ENCODE data around the gene MRPS12.
"Not testable (repeated sequence)": the region's sequence is repeated elsewhere in the genome, so short reads cannot be mapped to it uniquely, and the experiment has no call there.

The MRPS12 gene

DNA sequence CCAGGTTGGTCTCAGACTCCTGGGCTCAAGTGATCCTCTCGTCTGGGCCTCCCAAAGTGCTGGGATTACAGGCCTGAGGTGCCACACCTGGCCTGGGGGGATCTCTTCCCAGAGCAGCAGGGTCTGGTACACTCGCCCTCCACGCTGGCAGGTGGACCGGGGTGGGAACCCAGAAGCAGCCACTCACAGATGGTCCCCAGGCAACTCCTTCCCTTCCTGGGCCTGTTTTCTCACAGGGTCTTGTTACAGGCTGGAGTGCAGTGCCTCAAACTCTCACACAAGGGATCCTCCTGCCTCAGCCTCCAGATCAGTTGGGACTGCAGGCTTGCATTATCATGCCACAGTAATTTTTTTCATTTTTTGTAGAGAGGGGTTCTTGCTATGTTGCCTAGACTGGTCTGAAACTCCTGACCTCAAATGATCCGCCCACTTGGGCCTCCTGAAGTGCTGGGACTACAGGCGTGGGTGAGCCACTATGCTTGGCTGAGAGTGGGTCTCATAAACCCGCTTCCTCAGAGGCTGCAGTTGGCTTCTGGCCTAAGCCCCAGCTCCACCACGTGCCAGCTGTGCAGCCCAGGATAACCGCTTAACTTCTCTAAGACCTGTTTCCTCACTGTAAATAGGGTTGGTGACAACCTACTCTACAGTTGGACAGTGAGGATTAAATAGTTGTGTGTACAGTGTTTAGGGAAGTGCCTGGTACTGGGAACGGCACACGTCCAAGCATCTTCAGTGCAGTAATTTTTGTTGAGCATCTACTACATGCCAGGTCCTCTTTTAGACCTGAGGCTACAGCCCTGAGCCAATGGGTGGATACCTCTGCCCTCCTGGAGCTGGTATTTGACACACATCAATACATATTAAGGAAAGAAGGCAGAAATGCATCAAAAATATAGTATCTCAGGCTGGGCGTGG, 17.9 kb upstream of the MRPS12 start:
- DNase-seq = no peak

DNA sequence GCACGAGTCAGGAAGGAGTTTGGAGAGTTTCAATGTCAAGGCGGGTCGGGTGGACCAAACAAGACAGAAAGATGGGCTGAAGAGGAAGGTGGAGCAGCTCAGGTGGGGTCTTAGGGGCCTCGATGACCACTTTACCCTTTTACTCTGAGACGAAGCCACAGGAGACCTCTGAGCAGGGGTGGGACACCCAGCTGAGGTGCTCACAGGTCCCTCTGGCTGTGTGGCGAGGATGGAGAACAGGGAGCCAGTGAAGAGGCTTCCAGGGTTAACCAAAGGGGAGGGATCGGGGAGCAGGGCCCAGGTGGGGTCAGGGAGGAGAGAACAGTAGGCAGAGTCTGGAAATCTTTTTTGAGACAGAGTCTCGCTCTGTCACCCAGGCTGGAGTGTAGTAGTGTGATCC, 16.8 kb upstream of the MRPS12 start:
- no peak for DNase-seq

DNA sequence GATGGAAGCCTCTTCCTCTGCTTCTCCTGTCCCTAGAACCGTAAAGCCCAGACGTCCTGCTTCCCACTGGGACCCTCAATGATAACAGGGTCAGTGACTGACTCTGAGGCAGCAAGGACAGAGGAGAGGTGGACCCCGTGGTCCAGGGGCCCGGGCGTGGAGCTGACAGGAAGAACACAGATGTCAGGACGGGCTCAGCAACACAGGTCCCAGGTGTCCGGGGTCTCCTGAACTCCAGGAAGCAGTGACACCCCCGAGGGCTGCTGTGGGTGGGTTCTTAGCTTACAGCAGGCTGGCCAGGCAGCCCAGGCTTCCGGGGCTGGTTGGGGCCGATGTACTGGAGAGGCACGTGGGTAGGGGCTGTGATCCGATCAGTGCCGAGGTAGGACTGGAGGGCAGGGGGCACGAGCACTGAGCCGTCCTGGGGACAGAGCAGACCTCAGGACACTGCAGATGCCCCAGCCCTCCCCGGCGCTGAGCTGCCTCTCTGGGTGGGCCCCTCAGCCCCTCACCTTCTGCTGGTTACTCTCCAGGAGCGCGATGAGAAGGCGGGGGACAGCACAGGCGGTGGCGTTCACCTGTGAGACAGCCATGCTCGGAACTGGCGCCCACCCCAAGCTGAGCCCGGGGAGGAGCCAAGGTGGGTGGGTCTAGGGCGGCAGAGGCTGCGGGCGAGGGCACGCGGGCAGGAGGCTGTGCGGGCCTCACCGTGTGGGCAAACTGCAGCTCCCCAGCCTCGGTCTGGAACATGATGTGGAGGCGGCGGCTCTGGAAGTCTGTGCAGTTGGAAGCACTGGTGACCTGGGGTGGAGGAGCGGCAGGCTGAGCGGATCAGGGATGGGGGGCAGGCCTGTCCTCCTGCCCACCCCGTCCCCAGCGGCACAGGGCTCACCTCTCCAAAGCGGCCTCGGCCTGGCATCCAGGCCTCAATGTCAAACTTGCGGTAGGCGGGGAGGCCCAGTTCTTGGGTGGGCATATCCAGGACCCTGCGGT, 15.1 kb upstream of the MRPS12 start:
- no peak for DNase-seq

DNA sequence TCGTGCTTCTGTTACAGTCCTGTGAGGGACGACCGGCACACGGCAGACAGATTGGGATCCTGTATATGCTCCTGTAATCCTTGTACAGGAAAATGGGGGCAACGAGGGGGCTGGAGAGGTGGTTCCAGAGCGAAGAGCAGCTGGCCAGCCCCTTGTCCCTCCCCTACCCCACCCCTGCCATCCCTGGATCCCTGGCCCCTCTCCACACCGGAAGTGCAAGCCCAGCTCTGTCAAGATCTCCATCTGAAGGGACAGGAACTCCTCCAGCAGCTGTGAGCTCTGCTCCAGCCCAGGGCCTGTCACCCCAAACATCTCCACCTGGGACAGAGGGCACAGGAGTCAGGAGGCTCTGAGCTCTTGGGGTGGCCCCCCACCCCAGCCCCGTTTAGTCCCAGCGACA, 13.2 kb upstream of the MRPS12 start:
- DNase-seq = no peak

DNA sequence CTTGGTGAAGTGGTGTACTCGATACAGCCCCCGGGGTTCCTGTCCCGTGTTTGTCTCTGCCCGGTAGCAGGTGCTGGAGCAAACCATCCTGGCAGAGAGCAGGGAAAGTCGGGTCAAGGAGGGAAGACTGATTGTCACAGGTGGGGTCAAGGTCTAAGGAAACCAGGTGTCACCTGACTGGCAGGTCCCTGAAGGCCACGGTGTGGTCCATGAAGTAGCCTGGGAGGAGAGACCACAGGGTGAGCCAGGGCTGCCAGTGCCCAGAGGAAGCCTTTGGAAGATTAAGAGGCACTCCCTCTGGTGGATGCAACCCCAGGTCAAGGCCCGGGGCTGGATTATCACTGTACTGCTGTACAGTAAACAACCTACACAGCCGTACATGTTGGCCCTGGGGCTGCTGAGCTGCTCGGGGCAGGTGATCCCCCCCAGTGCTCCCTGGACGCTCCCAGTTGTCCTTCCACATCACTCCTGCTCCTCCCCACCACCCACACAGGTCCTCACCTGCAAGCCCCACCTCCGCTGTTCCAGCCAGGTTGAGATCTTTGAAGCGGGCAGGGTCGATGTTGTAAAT, 12.7 kb upstream of the MRPS12 start:
- DNase-seq = no peak

DNA sequence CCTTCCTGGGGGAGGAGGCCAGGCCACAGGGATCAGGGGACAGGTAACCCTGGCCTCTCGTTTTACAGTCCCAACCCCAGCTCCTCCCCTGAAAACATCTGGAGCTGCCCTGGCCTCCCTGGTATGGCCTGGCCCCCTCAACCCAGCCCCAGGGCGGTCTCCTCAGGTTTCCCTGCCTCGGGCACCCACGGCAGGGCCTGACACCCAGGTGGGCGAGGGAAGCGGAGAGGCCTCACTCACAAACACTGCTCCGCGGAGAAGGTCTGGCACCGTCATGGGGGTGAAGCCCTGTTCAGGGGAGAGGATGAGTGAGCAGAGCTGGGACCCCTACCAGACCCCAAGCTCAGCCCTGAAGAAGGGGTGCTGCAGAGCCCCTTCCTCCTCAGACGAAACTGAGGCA, 12.2 kb upstream of the MRPS12 start:
- DNase-seq = no peak

DNA sequence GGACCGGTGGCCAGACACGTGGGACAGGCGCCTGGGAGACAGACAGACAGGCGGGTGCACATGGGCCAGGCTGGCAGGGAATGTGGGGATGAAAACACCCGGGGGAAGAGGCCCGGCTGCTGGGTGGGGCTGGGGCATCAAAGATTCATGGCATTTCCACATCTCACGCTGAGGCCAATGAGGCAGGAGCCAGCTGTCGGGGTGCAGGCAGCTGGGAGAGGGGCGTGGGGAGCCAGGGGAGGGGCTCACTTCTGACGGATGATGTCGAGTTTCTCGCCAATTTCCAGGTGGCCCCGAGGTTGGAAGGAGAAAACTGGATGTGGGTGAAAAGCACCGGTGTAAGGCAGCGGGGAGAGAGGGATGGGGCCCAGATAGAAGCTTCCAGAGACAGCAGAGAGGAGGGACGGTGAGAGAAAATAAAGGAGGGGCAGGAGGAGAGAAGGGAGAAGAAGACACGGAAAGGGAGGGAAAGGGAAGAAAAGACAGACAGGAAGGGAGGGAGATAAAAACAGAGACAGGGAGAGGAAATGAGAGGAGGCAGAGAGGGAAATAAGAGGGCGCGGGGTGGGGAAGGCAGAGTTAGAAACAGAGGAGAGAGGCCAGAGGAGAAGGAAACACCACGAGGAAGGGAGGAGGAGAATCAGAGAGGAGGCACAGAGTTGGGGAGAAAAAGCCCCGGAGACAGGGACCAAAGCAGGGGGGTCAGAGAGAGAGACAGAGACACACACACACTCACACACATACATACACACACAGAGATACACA, 10.7 kb upstream of the MRPS12 start:
- no peak for DNase-seq

DNA sequence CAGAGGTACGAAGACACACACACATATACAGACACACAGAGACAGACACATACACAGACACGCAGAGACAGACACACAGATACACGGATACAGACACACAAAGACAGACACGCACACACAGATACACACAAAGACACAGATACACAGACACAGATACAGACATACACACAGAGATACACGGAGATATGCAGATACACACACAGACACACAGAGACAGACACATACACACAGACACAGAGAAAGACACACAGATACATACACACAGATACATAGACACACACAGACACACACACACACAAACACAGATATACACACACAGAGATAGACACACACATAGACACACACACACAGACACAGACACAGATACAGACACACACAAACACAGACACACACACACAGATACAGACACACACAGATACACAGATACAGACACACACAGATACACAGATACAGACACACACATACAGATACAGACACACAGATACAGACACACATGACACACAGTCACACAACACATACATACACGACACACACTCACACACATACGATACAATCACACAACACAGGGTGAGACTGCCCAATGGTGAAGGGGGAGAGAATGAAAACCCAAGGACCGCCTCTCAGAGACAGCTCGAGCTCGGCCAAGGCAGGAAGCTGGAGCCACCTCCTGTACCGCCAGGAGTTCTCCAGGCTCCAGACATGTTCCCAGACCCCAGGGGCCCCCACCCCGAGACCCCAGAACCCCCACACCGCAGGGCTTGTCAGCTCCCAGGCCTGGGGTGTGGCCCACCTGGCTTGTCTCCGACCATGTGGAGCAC, 9.9 kb upstream of the MRPS12 start:
- no peak for DNase-seq

DNA sequence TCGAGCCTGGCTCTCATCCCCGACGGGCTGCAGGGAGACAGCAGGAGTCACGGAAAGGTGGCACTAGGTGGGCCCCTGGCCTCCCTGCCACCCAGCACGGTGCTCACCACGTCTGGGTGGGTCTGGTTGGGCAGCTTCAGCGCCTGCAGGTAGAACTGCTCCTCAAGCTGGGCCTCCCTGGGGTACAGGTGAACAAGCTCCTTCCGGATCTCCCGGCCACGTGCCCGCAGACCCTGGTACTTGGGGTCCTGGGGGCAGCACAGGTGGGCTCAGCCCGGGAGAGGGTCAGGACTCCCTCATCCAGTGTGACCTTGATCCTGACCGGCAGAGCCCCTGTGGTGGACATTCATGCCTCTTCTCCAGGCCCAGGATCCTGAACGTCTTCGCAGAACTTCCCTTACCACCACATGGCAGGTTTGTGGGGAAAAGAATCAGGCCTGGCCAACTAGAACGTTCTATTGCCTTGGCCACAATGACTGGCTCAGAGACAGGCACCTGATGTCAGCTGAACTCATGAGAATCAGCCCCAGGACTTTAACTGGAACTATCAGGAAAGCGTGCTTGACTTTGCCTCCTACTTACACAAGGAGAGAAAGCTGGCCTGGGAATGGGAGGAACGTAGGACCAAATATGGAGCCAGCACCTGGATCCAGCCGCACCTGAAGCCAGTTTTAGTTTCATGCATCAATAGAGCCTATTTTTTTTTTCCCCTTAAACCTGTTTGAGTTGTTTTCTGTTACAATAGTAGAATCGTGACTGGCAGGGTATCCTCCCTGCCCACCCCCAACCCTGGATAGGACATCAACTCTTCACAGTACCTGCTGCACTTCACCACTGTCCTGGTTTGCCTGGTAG, 9.1 kb upstream of the MRPS12 start:
- no peak for DNase-seq

DNA sequence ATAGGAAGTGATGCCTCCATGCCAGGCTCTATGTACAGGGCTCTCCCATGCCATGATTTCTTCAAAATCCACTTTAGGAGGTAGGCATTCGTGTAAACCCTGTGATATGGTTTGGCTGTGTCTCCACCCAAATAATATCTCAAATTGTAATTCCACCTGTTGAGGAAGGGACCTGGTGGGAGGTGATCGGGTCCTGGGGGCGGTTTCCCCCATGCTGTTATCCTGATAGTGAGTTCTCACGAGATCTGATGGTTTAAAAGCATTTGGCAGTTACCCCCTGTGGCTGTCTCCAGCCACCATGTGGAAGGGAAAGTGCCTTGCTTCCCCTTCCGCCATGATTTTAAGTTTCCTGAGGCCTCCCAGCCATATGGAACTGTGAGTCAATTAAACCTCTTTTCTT, 8.3 kb upstream of the MRPS12 start:
- no peak for DNase-seq

DNA sequence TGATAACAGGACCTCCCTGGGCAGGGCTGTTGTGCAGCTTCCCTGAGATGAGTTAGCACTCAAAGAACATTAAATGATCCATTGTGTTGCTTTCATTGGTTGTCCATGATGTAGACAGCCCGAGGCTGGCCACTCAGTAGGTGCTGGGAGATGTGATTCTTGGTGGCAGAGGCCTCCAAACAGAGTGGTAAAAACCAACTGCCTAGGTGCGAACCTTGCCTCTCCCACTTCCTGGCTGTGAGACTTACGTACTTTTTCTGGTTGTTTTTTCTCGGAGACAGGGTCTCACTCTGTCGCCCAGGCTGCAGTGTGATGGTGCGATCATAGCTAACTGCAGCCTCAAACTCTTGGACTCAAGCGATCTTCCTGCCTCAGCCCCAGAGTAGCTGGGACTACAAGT, 6.4 kb upstream of the MRPS12 start:
- no peak for DNase-seq

DNA sequence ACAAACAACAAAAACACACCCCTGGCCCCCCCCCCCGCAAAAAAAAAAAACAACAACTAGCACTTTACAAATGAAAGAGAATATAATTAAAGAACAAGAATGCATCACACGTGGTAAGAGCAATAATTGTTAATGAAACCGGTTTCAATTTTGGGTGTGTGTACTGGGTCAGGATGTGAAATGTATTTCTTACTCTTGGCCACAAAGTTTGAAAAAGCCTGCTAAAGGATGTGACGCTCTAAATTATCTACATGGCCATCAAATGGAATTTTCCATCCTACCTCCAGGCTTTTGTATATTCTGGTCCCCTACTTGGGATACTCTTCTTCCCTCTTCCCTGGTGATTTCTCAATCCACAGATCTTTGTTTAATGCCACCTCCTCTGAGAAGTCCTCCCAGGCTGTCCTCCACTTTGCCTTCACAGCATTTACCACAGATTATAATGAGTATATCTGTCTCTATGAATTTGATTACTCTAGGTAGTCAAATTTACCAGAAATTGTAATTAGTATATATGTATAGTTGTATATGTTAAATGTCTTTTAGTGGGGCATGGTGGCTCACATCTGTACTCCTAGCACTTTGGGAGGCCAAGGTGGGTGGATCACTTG, 2.2 kb upstream of the MRPS12 start:
- DNase-seq = no peak

DNA sequence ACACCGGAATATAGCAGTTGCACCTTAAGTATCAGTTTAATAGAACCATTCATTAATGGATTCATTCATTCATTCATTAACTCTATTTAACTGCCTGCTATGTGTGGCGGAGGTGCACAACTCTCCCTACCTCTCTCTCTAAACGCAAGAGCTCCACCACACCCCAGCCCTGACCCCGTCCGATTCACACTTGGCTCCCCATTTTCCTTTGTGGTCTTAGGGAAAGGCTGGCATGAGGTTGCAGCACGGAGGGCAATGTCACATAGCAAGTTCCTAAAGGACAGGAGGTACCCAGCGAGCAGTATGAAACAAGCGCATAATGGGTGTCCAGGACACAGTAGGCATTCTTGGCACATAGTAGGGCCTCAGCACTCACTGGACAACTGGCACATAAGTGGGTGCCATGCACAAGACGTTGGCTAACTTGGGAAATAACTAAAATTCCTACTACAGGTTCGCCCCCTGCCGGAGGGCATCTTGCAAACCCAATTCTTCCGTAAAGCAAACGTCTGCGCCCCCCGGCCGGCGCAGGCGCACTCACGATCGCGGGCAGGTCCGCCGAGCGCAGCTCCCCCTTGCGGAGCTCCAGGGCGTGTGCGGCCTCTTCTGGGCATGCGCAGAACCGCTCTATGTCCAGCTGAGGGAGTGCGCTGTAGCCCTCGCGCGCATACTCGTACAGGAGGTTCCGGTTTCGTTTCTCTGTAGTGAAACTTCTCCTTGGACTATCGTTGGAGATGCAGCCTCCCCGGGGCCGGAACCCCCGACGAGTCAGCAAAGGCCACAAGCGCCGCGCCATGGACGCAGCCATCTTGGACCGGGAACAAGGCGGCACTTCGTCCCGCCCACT, 592 bp upstream of the MRPS12 start, which contains the start of gene SARS2:
SARS2 (minus strand) TSS at position 835 of the 847 bp plus-strand sequence; CDS start at position 808, 27 bp downstream.
- DNase-seq = peak; percentile 88

DNA sequence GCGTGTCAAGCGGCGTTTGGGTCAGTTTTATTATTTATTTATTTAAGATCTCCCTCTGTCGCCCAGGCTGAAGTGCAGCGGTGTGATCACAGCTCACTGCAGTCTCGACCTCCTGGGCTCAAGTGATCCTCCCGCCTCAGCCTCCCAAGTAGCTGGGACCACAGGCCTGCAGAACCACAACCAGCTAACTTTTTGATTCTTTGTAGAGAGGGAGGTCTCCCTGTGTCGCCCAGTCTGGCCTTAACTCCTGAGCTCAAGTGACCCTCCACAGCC, 713 bp downstream of the MRPS12 start:
- DNase-seq = no peak

DNA sequence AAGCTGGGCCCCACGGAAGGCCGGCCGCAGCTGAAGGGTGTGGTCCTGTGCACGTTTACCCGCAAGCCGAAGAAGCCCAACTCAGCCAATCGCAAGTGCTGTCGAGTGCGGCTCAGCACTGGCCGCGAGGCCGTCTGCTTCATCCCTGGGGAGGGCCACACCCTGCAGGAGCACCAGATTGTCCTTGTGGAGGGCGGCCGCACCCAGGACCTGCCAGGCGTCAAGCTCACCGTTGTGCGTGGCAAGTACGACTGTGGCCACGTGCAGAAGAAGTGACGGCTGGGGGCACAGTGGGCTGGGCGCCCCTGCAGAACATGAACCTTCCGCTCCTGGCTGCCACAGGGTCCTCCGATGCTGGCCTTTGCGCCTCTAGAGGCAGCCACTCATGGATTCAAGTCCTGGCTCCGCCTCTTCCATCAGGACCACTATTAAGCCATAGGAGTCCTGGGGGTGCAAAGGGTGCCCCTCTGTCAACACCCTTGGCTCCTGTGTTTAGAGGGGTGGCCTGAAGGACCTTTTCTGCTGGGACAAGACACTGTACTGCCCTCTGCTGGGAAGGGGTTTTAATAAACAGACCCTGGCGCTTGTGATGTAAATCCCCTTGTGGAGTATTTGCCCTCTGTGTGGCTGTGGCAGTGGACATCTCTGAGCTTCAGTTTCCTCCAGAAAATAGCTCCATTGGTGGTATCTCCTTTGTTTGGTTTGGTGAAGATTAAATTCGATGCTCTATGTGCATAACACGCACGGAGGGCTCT, 1.9 kb downstream of the MRPS12 start:
- peak; percentile 14 for DNase-seq

DNA sequence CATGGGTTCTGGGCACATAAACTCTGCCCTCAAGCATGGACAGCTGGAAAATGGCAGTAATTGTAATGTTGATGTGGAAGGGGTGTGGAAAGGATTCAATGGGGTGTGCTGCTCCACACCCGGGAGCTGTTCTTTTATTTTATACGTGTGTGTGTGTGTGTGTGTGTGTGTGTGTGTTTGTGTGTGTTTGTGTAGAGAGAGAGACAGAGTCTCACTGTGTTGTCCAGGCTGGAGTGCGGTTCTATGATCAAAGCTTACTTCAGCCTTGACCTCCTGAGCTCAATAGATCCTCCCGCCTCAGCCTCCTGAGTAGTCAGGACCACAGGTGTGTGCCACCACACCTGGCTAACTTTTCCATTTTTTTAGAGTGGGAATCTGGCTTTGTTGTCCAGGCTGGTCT, 2.8 kb downstream of the MRPS12 start:
- no peak for DNase-seq

DNA sequence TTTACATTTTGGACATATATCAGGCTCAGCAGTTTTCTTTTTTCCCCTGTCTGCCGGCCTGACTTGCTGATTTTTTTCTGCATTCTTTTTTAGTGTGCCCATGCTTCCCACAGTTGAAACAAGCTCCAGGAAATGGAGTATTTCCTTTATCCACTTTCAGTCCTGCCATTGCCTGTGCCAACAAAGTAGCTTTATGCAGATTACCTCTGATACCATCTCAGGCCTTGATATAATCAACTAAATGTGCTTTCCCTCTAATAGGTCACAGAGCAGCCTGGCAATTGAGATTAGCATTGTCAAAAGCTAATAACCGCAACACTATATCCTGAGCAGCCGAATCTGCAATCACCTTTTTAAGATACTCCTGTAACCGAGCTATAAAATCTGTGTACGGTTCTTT, 9.2 kb downstream of the MRPS12 start:
- no peak for DNase-seq

DNA sequence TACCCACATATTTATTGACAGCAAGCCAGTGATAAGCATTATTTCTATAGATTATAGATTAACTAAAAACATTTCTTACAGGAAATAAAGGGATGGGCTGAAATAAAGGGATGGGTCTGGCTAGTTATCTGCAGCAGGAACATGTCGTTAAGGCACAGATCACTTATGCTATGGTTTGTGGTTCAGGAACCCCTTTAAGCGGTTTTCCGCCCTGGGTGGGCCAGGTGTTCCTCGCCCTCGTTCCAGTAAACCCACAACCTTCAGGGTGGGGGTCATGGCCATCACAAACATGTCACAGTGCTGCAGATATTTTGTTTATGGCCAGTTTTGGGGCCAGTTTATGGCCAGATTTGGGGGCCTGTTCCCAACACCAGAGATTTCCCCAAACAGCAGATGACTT, 10.7 kb downstream of the MRPS12 start:
- not testable (repeated sequence) for DNase-seq

DNA sequence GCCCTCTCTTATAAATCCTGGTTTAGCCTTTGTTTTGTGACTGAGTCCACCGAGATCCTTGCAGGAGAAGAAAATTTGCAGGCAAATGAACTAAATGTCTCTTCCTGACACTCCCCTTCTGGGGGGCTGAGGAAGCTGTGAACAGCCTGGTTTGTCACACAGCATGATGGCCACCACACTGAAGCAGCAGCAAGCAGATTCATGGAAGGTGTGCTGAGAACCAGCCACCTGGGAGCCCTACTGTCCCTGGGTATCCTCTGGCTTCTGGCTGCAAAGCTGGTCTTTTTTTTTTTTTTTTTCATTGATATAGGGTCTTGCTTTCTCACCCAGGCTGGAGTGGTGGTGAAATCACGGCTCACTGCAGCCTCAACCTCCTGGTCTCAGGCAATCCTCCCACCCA, 11.2 kb downstream of the MRPS12 start:
- DNase-seq = no peak

Data from effector CD4-positive, alpha-beta T cell (primary cell).